GM12865 (cell line): ENCODE results near the gene CASP8.

Experiments
- DNase-seq: peaks from one replicate; pipeline ENCODE4 v3.0.0; 2010; ENCODE audit warnings: low read depth
- H3K4me3 ChIP-seq: 2 replicates; pipeline ENCODE4 v1.5.1; 2011; ENCODE audit warnings: mild to moderate bottlenecking, low read depth, low read length, control low read depth
- TF ChIP-seq, protein P1 (sequence below): IDR thresholded peaks from 2 replicates; pipeline ENCODE4 v1.5.1; 2011; ENCODE audit warnings: low read length, control low read depth, low read depth, inconsistent platforms; ENCODE audit not compliant: insufficient read depth; ENCODE audit errors: missing control alignments

Gene CASP8

DNA sequence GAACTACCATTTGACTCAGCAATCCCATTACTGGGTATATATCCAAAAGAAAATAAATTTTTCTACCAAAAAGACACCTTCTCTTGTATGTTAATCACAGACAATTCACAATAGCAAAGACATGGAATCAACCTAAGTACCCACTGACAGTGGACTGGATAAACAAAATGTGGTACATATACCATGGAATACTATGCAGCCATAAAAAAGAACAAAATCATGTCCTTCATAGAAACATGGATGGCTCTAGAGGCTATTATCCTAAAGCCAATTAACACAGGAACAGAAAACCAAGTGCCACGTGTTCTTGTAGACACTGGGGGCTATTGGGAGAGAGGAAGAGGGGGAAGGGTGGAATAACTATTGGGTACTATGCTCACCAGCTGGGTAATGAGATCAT, 69.1 kb downstream of the CASP8 start:
- DNase-seq, result no peak
- no peak overlapping the region for H3K4me3 ChIP-seq
- TF ChIP-seq, protein P1, sequence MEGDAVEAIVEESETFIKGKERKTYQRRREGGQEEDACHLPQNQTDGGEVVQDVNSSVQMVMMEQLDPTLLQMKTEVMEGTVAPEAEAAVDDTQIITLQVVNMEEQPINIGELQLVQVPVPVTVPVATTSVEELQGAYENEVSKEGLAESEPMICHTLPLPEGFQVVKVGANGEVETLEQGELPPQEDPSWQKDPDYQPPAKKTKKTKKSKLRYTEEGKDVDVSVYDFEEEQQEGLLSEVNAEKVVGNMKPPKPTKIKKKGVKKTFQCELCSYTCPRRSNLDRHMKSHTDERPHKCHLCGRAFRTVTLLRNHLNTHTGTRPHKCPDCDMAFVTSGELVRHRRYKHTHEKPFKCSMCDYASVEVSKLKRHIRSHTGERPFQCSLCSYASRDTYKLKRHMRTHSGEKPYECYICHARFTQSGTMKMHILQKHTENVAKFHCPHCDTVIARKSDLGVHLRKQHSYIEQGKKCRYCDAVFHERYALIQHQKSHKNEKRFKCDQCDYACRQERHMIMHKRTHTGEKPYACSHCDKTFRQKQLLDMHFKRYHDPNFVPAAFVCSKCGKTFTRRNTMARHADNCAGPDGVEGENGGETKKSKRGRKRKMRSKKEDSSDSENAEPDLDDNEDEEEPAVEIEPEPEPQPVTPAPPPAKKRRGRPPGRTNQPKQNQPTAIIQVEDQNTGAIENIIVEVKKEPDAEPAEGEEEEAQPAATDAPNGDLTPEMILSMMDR, result no peak
